NCI-H1694 treated with DMSO at 0.1 percent for 48 hours (cell line): ENCODE data around the gene CNTNAP2.

Source experiments
- DNase-seq: peaks from one replicate; lab custom pipeline; 2025; lab: John Stamatoyannopoulos, UW

Gene CNTNAP2

GRCh38 chr7:147485660-147486210 lies 1369.1 kb downstream of the CNTNAP2 start:
- peak; percentile 96 for DNase-seq

DNA sequence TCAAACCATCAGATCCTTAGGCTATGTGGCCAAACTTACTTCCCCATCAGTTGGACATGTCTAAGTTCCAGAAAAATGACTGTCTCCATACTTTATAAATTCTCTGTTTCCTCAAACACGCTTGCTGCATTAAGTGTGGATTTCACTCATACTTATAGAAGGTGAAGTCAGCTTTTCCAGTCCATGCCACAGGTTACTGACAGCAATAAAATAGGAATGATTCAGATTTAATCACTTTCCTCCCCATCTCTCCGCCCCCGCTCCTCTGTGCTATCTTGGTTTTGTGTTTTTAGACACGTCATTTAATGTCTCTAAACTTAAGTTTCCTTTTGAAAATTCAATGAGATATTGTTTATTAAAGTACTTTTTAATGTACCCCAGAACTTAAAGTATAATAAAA lies 1376.0 kb downstream of the CNTNAP2 start:
- DNase-seq, result no peak

GRCh38 chr7:147496209-147496608 lies 1379.6 kb downstream of the CNTNAP2 start:
- DNase-seq, result no peak

DNA sequence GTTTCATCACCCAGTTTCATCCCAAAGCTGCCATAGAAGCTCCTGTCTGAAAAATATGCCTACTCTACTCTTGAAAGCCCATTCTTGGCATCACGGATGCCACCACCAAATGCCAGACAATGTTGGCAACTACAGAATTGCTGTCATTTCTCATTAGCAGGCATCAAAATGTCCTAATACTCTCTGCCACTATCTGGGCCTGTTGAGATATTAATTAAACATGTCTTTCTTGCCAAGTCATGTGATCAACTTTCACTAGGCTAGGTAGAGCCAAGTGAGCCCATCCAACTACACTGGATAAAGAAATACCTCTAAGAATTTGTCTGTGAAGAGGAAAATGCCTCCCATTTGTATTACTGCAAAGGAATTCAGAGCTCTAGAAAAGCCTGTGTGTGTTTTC lies 1380.6 kb downstream of the CNTNAP2 start:
- DNase-seq, result no peak

DNA sequence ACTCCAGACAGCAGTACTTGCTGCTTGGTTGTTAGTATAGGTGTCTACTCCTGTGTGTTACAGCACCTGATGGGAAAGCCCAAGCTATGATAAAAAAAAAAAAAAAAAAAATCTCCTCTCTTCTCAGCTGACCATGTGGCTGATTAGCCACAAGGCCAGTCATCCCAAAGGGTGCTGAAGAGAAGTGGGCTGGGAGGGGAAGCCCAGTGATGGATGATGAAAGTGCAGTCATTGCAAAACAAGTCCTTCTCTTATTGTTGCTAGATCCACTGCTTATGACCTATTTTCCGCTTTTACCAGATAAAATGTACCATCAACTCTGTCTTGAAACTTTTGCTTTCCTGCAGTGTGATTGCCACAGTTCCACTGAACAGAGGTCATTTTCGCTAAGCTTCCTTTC lies 1381.5 kb downstream of the CNTNAP2 start:
- no peak for DNase-seq

- DNase-seq, result no peak
Observed at GRCh38 chr7:147509035-147509501, 1392.5 kb downstream of the CNTNAP2 start.

DNA sequence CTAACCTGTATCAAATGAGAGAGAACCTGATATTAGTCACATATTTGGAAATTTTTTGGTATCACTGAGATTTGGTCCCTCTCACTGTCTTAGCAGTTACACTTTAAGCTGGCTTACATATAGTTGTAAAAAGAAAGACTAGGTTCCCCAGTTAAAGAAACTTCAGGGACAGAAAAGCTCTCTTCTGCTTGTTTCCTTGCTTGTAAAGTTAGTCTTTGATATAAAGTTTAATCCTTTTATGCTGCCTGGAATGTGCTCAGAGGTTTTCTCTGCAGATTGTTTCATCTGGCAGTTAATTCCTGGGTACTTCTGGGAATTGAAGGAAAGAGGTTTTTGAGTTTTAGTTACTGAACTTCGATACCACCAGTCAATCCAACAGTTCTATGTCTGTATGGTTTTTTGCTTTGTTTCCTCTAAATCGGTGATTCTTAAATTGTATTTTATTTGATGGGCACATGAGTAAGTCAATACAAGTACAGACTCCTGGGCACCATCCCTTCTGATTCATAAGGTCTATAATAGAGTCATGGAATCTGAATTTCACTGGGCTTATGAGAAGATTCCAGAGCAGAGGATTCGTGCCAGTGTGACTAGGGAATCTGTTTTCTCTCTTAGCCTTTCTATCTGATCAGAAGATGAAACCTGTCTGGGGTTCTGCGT lies 1393.1 kb downstream of the CNTNAP2 start:
- no peak for DNase-seq

GRCh38 chr7:147510201-147510542 lies 1393.6 kb downstream of the CNTNAP2 start:
- no peak for DNase-seq

DNA sequence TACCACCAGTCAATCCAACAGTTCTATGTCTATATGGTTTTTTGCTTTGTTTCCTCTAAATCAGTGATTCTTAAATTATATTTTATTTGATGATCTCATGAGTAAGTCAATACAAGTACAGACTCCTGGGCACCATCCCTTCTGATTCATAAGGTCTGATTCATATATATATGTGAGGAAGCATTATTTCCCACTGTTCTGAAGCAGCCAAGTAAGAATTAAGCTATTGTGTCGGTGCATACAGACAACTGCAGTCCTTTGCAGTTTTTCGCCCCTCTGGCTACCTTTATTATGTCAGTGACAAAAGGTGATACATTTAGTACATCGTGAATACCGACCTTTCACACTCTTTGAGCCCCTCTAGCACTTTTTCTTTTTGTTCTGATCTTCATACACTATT lies 1394.3 kb downstream of the CNTNAP2 start:
- DNase-seq, result no peak

DNA sequence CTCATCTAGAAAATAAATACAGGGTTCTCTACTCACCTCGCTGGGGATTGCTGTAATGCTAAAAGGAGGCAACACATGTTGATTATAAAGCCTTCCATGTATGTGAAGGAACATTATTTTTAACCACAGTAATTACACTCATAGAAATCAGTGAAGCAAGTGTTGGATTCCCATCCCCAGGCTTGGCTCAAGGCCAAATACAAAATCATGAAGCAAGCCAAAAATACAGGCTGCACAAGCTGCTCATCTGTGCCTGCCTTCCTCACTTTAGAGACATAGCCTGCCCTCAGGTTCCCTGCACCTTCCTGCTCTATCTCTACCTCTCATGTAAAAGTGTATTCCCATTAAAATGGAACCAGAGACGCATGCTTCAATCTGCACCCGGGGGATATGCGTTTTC lies 1396.8 kb downstream of the CNTNAP2 start:
- DNase-seq, result peak; percentile 62

GRCh38 chr7:147516391-147516790 lies 1399.8 kb downstream of the CNTNAP2 start:
- no peak for DNase-seq

DNA sequence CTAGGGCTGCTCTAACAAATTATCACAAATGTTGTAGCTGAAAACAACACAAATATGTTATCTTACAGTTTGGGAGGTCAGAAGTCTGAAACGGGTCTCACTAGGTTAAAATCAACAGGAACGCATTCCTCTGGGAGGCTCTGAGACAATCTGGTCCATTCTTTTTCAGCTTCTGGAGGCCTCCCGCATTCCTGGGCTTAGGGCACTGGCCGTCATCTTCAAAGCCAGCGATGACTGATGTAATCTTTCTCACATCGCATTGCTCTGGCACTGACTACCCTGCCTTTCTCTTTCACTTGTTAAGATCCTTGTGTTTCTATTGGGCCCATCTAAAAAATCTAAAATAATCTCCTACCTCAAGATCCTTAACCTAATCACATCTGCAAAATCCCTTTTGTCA lies 1402.5 kb downstream of the CNTNAP2 start:
- no peak for DNase-seq

DNA sequence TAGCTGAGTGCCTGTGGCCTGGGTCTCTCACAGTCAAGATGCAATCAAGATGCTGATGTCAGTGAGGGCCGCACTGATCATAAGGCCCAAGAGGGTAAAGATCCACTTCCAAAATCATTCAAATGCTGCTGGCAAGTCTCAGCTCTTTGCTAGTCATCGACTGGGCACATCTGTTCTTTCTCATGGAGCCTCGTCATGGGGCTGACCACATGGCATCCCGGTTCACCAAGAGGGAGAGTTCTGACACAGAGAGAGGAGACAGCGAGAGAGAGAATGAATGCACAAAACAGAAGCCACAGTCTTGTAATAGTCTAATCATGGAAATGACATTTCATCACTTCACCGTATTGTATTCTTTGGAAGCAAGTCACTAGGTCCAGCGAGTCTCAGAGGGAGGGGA lies 1406.5 kb downstream of the CNTNAP2 start:
- no peak for DNase-seq

GRCh38 chr7:147524726-147525250 lies 1408.2 kb downstream of the CNTNAP2 start:
- peak; percentile 11 for DNase-seq

GRCh38 chr7:147525325-147525724 lies 1408.7 kb downstream of the CNTNAP2 start:
- no peak for DNase-seq

DNA sequence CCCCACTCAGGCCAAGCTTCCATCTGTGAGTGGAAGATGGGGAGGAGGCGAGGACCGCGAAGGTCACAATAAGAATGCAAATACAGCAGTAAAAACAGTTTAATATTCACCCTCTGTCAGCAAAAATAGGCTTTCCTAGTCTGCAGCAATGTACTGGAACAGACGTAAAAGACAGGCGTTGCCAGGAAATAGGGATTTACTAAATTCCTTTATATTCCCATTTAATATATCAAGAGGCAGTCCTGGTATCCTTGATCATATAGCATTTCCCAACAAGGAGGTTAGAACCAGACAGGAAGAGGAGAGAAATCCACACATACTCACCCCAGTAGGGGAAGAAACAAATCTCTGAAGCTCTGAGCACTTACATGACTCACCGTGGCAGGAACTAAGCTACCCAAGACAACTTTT lies 1419.1 kb downstream of the CNTNAP2 start:
- no peak for DNase-seq

DNA sequence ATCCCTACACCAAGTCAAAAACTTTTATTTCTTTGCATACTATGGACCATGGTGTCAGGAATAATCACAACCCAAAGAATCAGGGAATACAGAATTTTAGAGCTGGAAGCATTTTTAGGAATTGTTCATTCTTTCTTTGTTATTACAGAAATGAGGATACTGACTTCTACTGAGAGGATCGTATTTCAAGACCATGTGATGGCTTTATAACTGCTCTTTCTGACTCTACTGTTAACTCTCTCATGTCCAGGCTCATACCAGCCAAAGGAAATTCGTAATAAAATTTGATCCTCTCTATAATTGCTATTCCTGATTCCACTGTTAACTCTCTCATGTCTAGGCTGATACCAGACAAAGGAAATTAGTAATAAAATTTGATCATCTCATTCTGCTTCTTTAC lies 1423.1 kb downstream of the CNTNAP2 start:
- no peak for DNase-seq

GRCh38 chr7:147540743-147541142 lies 1424.1 kb downstream of the CNTNAP2 start:
- DNase-seq, result no peak

DNA sequence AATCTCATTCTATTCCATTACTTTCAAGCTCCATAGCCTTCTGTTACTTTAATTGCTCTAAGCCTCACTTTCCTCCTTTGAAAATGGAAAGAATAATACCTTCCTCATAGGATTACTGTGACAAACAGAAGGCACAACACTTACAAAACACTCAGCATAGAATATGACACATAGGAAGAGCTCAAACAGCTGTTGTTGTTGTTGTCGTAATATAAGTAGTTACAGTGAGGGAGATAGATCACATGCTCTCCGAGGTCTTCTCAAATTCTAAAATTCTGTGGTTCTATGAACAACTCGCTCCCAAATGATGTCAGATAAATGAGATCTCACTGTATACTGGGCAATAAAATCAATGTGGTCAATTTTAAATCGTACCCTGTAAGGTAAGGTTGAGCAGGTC lies 1424.7 kb downstream of the CNTNAP2 start:
- DNase-seq, result peak; percentile 5

DNA sequence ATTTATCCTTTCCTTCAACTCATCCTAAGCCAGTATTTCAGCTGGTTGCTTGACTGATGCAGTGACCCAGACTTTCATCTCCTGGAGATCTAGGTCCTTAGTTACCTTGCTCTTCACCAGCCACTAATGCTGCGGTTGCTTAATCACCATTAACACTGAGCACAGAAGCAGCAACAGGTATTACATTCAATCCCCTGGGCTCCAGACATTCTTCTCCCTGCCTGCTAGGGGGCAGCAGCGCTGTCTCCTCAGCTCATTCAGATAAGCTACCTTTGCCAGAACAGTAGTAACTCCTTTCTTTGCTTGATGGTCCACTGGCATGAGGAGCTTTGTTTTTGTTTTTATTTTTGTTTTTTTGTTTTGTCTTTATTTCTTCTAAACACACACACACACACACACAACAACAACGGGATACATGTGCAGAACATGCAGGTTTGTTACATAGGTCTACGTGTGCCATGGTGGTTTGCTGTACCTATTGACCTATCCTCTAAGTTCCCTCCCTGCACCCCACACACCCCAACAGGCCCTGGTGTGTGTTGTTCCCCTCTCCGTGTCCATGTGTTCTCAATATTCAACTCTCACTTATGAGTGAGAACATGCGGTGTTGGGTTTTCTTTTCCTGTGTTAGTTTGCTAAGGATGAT lies 1430.8 kb downstream of the CNTNAP2 start:
- DNase-seq, result peak; percentile 17

GRCh38 chr7:147556317-147556716 lies 1439.7 kb downstream of the CNTNAP2 start:
- no peak for DNase-seq

DNA sequence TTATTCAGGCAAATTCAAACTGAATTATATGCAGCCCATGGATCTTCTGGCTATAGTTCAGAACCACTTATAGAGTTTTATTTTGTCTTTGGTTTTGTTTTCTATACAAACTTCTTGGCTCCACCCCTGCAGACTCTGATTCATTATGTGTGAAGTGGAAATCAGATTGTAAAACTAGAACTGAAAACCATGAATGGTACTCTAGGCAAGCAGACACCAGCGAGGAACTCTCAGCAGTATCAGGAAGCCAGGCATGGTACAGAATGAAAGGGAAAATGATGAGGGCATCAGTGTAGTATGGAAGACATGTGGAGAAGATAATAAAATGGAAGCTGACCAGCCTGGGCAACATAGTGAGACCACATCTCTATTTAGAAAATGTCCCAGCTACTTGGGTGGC lies 1447.1 kb downstream of the CNTNAP2 start:
- no peak for DNase-seq

DNA sequence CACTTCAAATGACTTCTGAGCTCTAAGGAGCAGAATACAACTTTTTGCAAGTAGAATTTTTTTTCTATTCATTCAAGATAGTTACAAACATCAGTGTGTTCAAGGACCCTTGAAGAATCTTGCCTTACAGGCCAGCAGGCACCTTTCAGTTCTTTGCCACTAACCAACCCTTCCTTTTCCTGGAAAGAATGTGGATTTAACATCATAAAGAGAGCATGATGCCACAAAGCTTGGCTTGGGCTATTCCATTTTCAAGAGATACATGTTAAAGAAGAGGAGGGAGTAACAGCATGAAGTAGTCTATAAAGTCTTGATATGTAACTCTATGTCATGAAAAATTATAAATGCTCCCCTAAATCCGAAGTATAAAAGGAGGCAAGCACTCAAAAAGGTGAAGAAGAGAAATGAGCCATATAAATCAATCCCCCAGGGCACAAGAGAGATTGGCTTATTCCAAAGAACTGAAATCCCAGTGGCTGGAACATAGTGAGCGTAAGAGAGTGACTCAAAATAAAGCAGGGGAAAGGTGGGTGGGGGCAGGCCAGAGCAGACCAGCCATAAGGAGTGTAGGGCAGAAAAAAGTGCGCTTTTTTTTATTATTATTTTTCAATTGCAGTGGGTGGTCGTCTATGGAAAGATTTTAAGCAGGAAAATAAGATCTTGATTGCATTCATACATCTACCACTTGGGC lies 1448.3 kb downstream of the CNTNAP2 start:
- no peak for DNase-seq
